Measurements from ENCODE around the gene RNF215. TPM values are rescaled to one million over a fixed set of nuclear protein-coding genes. Genes with fewer than 3 reads are reported as not detected.
"Not testable (repeated sequence)": the region's sequence is repeated elsewhere in the genome, so short reads cannot be mapped to it uniquely, and the experiment has no call there.

RNF215 gene
- total RNA-seq, 2 experiments from 2014 or later, result 7.1 to 7.2 TPM

DNA sequence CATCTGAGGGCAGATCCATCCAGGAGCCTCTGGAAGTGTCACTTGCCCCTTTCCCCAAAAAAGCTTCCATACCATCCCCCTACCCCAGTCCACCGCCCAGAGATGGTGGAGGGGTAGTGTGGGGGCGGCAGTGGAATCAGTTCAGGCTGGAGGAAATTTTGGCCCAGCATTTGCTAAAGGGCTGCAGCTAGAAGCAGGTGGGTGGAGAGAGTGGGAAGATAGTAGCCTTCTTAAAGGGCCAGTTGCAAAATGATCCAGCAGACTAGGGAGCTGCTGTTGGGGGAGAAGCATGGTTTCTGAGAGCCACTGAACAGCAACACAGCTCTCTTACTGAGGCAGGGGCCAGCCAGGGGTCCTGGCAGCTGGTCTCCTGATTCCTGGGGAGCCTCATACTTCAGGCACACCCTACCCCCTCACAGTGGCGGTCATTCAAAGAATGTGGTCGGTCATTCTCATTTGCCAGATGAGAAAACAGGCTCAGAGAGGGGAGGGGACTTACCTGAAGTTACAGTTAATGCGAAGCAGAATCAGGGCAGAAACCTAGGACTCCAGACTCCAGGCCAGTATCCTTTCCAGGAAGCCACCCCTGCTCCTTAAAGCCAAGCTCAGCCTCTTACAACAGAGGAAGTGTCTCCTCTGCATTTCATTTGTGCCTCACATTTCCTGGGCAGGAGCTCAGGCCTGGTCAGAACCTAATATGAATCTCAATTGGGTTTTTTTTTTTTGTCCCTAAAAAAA, 15.0 kb upstream of the RNF215 start:
- TF ChIP-seq, protein P1, sequence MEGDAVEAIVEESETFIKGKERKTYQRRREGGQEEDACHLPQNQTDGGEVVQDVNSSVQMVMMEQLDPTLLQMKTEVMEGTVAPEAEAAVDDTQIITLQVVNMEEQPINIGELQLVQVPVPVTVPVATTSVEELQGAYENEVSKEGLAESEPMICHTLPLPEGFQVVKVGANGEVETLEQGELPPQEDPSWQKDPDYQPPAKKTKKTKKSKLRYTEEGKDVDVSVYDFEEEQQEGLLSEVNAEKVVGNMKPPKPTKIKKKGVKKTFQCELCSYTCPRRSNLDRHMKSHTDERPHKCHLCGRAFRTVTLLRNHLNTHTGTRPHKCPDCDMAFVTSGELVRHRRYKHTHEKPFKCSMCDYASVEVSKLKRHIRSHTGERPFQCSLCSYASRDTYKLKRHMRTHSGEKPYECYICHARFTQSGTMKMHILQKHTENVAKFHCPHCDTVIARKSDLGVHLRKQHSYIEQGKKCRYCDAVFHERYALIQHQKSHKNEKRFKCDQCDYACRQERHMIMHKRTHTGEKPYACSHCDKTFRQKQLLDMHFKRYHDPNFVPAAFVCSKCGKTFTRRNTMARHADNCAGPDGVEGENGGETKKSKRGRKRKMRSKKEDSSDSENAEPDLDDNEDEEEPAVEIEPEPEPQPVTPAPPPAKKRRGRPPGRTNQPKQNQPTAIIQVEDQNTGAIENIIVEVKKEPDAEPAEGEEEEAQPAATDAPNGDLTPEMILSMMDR (IDR thresholded peaks at IDR 0.05), result no peak
- H3K9me3 Mint-ChIP-seq, result no peaks in the 10 kb centered on the region
- no peaks in the 10 kb centered on the region for H3K27me3 Mint-ChIP-seq
- DNase-seq, result no peak
- peak overlapping the region; percentile 49 for H3K27ac Mint-ChIP-seq
- peaks cover 15% of the 10 kb centered on the region for H3K36me3 Mint-ChIP-seq (ENCODE audit: low read depth)
- H3K4me3 Mint-ChIP-seq, result no peak overlapping the region
- no peak for ATAC-seq
- peaks cover 27% of the 10 kb centered on the region for H3K4me1 Mint-ChIP-seq (ENCODE audit: low read depth)
- ChIA-PET CTCF (interaction anchor here (0.9 to 1.7 kb wide), 3 partner anchors 11 to 114 kb away, joined by 3 to 8 read pairs (median 4); no protein-coding TSS in a partner anchor), POLR2A (interaction anchor here (0.6 to 1.4 kb wide), 4 partner anchors 9 to 798 kb away, joined by 3 to 5 read pairs (median 4); partner anchors contain the start of gene MTFP1)
- intact Hi-C loops (cut with micrococcal nuclease), result no loop called here

DNA sequence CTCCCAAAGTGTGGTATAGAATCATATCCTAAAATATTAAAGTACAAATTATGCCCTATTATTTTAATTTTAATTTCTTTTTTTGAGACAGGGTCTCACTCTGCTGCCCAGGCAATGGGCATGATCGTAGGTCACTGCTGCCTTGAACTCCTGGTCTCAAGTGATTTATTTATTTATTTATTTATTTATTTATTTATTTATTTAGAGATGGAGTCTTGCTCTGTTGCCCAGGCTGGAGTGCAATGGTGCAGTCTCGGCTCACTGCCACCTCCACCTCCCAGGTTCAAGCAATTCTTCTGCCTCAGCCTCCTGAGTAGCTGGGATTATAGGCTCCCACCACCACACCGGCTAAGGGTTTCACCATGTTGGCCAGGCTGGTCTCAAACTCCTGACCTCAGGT, 13.8 kb upstream of the RNF215 start:
- DNase-seq; ATAC-seq; H3K9me3 Mint-ChIP-seq; H3K27me3 Mint-ChIP-seq; H3K27ac Mint-ChIP-seq; intact Hi-C loops (cut with micrococcal nuclease); H3K4me3 Mint-ChIP-seq: not testable (repeated sequence)
- Mint-ChIP-seq H3K4me1 (ENCODE audit: low read depth) (peaks cover 32% of the 10 kb centered on the region), H3K36me3 (ENCODE audit: low read depth) (peaks cover 11% of the 10 kb centered on the region)
- POLR2A ChIA-PET, result interaction anchor here (1.0 kb wide), 1 partner anchor 24 kb away, joined by 3 read pairs; the partner anchor contains the start of gene MTFP1
- CTCF ChIA-PET, result interaction anchor here (0.9 kb wide), 1 partner anchor 14 kb away, joined by 3 read pairs; the partner anchor contains the start of gene RNF215

DNA sequence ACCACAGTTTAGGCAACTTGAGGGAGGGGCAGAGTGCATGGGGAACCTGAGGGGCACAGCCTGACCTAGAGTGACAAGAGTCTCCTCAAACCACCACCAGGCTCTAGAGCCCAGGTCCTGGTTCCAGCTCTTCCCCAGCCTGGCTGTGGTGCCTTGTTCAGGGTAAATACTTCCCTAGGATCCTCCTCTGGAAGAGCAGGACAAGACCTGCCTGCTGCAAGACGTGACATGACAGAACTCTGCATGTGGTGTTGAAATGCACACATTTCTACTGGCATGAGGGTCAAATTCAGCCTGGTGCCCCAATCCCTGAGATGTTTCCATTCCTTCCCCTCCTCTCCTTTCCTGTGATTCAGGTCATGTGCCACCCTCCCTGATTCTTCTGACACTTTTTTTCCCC, 12.9 kb upstream of the RNF215 start:
- intact Hi-C loops (cut with micrococcal nuclease), result no loop called here
- no peaks in the 10 kb centered on the region for H3K9me3 Mint-ChIP-seq
- peaks cover 35% of the 10 kb centered on the region for H3K4me1 Mint-ChIP-seq (ENCODE audit: low read depth)
- CTCF ChIA-PET, result interaction anchor here (0.9 to 21.0 kb wide), 3 partner anchors 13 to 108 kb away, joined by 3 to 472 read pairs (median 5); partner anchors contain the start of genes CASTOR1 and RNF215
- no peak for DNase-seq
- peaks cover 11% of the 10 kb centered on the region for H3K36me3 Mint-ChIP-seq (ENCODE audit: low read depth)
- H3K4me3 Mint-ChIP-seq, result no peak overlapping the region
- peak overlapping the region; percentile 52 for H3K27ac Mint-ChIP-seq
- POLR2A ChIA-PET, result interaction anchor here (6.3 kb wide), 1 partner anchor 22 kb away, joined by 48 read pairs; the partner anchor contains the start of gene MTFP1
- no peak for ATAC-seq
- TF ChIP-seq, protein P1 (IDR thresholded peaks at IDR 0.05), result no peak
- H3K27me3 Mint-ChIP-seq, result no peaks in the 10 kb centered on the region

DNA sequence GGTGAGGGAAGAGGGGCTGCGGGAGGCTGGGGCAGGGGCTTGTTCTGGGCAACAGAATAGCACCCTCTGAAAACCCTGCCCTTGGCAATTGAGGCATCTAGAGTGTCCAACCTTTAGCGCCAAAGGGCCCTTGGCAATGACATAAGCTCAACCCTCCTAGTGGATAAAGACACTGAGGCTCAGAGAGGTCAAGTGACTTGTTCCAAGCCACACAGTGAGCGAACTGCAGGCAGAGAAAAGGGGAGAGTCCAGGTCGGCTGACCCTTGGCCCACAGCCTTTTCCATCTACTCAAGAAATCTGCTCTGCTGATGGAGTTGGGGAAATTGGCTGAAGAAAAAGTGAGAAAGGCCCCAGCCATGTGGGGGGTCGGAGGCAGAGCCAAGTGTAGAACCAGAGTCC, 12.5 kb upstream of the RNF215 start:
- intact Hi-C loops (cut with micrococcal nuclease), result no loop called here
- Mint-ChIP-seq H3K4me1 (ENCODE audit: low read depth) (peaks cover 35% of the 10 kb centered on the region), H3K27me3 (no peaks in the 10 kb centered on the region), H3K27ac (no peak overlapping the region), H3K9me3 (no peaks in the 10 kb centered on the region), H3K4me3 (no peak overlapping the region), H3K36me3 (ENCODE audit: low read depth) (peaks cover 11% of the 10 kb centered on the region)
- TF ChIP-seq, protein P1 (IDR thresholded peaks at IDR 0.05), result no peak
- POLR2A ChIA-PET, result interaction anchor here (6.3 kb wide), 1 partner anchor 23 kb away, joined by 48 read pairs; the partner anchor contains the start of gene MTFP1
- DNase-seq (no peak), ATAC-seq (no peak)
- CTCF ChIA-PET, result interaction anchor here (1.5 to 21.0 kb wide), 3 partner anchors 25 to 108 kb away, joined by 3 to 472 read pairs (median 5); partner anchors contain the start of genes CASTOR1 and MTFP1

DNA sequence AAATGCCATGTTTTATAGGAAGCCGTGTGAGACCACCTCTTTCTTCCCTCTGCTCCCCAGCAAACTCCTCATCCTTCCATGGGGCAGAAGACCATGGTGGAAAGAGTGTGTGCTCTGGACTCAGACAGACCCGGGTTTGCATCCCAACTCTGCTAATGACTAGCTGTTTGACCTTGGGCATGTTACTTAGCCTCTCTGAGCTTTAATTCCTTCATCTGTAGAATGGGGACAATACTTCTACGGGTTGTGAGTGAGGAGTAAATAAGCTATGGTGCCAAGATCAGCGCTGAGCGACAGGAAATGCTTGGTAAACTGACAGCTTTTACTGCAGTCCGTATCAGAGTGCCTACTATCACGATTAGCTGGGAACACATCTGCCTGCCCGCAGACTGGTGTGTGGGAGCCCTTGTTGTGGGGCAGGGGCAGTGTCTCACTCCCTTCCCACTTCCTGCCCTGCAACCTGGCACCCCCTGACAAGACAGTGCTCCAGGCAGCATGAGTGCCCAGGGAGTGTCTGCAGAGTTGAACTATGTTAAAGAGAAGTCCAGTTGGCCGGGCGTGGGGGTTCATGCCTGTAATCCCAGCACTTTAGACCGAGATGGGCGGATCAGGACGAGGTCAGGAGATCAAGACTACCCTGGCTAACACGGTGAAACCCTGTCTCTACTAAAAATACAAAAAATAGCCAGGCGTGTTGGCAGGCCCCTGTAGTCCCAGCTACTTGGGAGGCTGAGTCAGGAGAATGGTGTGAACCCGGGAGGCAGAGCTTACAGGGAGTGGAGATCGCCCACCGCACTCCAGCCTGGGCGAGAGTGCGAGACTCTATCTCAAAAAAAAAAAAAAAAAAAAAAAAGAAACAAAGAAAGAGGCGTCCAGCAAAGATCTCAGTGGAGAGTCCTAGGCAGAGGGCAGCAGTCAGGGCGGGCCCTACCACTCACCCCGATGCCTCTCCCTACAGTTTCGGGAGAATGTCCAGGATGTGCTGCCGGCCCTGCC, 11.8 kb upstream of the RNF215 start:
- ATAC-seq (peak; percentile 27), DNase-seq (peak; percentile 40)
- intact Hi-C loops (cut with micrococcal nuclease), result no loop called here
- TF ChIP-seq, protein P1 (IDR thresholded peaks at IDR 0.05), result no peak
- Mint-ChIP-seq H3K4me1 (ENCODE audit: low read depth) (peaks cover 35% of the 10 kb centered on the region), H3K9me3 (no peaks in the 10 kb centered on the region), H3K36me3 (ENCODE audit: low read depth) (peaks cover 11% of the 10 kb centered on the region), H3K27ac (no peak overlapping the region), H3K4me3 (peak overlapping the region; percentile 85), H3K27me3 (no peaks in the 10 kb centered on the region)
- ChIA-PET CTCF (interaction anchor here (1.5 to 21.0 kb wide), 4 partner anchors 13 to 107 kb away, joined by 3 to 472 read pairs (median 14); partner anchors contain the start of genes CASTOR1, MTFP1 and RNF215), POLR2A (interaction anchor here (1.2 to 6.3 kb wide), 2 partner anchors 15 to 24 kb away, joined by 3 to 48 read pairs; partner anchors contain the start of gene MTFP1)

Data from activated CD8-positive, alpha-beta T cell treated with anti-CD3 and anti-CD28 coated beads for 36 hours (primary cell).